ENCODE results near the gene CALML3.

- TF ChIP-seq, protein P1, sequence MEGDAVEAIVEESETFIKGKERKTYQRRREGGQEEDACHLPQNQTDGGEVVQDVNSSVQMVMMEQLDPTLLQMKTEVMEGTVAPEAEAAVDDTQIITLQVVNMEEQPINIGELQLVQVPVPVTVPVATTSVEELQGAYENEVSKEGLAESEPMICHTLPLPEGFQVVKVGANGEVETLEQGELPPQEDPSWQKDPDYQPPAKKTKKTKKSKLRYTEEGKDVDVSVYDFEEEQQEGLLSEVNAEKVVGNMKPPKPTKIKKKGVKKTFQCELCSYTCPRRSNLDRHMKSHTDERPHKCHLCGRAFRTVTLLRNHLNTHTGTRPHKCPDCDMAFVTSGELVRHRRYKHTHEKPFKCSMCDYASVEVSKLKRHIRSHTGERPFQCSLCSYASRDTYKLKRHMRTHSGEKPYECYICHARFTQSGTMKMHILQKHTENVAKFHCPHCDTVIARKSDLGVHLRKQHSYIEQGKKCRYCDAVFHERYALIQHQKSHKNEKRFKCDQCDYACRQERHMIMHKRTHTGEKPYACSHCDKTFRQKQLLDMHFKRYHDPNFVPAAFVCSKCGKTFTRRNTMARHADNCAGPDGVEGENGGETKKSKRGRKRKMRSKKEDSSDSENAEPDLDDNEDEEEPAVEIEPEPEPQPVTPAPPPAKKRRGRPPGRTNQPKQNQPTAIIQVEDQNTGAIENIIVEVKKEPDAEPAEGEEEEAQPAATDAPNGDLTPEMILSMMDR (conservative IDR thresholded peaks at IDR 0.05) = no peak
- no peak for TF ChIP-seq EZH2 (IDR thresholded peaks at IDR 0.05; ENCODE audit: low read depth)
Measured at GRCh38 chr10:5524641-5525560, at the start of gene CALML3.
